AG20443 (cell line): ENCODE measurements around the gene CHRNB4.
"Not testable (repeated sequence)": the region's sequence is repeated elsewhere in the genome, so short reads cannot be mapped to it uniquely, and the experiment has no call there.

Experiments used
- DNase-seq: peaks from one replicate; pipeline ENCODE4 v3.0.0; 2012; ENCODE audit warnings: low spot score, mixed read lengths

Gene CHRNB4

GRCh38 chr15:78641102-78641748, at the start of gene CHRNB4:
CHRNB4 (minus strand) TSS chr15:78641210; CDS start chr15:78641133, 77 bp downstream.
- DNase-seq = peak; percentile 45

GRCh38 chr15:78689626-78690025, 48.6 kb upstream of the CHRNB4 start:
- DNase-seq = no peak

GRCh38 chr15:78685925-78686324, 44.9 kb upstream of the CHRNB4 start:
- DNase-seq = no peak

GRCh38 chr15:78685159-78685921, 44.3 kb upstream of the CHRNB4 start:
- DNase-seq = no peak

- DNase-seq = no peak
Measured at GRCh38 chr15:78684657-78685056, 43.6 kb upstream of the CHRNB4 start.

- not testable (repeated sequence) for DNase-seq
Measured at GRCh38 chr15:78683599-78683998, 42.6 kb upstream of the CHRNB4 start.

- no peak for DNase-seq
Measured at GRCh38 chr15:78682693-78683410, 41.8 kb upstream of the CHRNB4 start.

- DNase-seq = no peak
Measured at GRCh38 chr15:78682004-78682651, 41.1 kb upstream of the CHRNB4 start.

- no peak for DNase-seq
Measured at GRCh38 chr15:78681281-78682003, 40.4 kb upstream of the CHRNB4 start.

GRCh38 chr15:78680431-78681075, 39.5 kb upstream of the CHRNB4 start:
- no peak for DNase-seq

- DNase-seq = no peak
Measured at GRCh38 chr15:78679089-78679511, 38.1 kb upstream of the CHRNB4 start.

- DNase-seq = no peak
Measured at GRCh38 chr15:78676424-78677110, 35.6 kb upstream of the CHRNB4 start.

GRCh38 chr15:78675617-78676360, 34.8 kb upstream of the CHRNB4 start:
- DNase-seq = no peak

- no peak for DNase-seq
Measured at GRCh38 chr15:78675206-78675605, 34.2 kb upstream of the CHRNB4 start.

- no peak for DNase-seq
Measured at GRCh38 chr15:78673917-78674444, 33.0 kb upstream of the CHRNB4 start.

- no peak for DNase-seq
Measured at GRCh38 chr15:78673476-78673875, 32.5 kb upstream of the CHRNB4 start.

- DNase-seq = no peak
Measured at GRCh38 chr15:78672285-78673014, 31.4 kb upstream of the CHRNB4 start.

- no peak for DNase-seq
Measured at GRCh38 chr15:78671626-78672211, 30.7 kb upstream of the CHRNB4 start.
